ENCODE measurements around the gene RTF1.

RTF1 gene

DNA sequence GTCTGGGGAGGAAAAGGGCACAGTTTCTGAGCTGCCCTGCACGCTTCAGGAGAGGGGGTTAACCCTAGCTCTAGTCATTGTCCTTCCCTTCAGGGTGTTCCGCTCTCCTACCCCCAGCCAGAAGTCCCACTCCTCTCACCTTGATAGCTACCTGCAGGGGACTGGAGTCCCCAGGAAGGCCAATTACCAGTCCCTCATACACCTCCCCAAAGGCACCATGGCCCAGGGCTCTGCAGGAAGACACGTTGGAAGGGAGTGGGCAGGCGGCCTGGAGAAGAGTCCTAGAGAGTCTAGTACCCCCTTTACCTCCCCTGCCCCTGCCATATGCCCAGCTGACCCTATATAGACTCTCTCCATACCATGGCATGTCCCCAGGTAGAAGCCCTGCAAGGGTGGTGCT is 88.9 kb downstream of the RTF1 start:
- no peaks in the 10 kb centered on the region for H3K9me2 ChIP-seq (replicated peaks; ENCODE audit: control insufficient read depth, low read length)
- no peaks in the 10 kb centered on the region for H3F3A ChIP-seq (ENCODE audit: control insufficient read depth, insufficient read depth)
- peaks cover 36% of the 10 kb centered on the region for H3K27me3 ChIP-seq (ENCODE audit: control insufficient read depth, low read length)
- no peaks in the 10 kb centered on the region for H4K20me1 ChIP-seq (ENCODE audit: control insufficient read depth, insufficient read depth, low read depth, low read length)
- H3K79me2 ChIP-seq (ENCODE audit: control insufficient read depth, low read length) = no peaks in the 10 kb centered on the region
- no peak overlapping the region for H3K27ac ChIP-seq (ENCODE audit: low read depth, low read length)
- no peak overlapping the region for H3K4me3 ChIP-seq (ENCODE audit: low read length)
- H3K4me1 ChIP-seq (ENCODE audit: control insufficient read depth, low read length) = peaks cover 25% of the 10 kb centered on the region
- H3K9me3 ChIP-seq (ENCODE audit: control insufficient read depth, insufficient read depth, low read length) = no peaks in the 10 kb centered on the region
- no peak overlapping the region for H3K4me2 ChIP-seq (ENCODE audit: low read length)
- TF ChIP-seq, protein P1, sequence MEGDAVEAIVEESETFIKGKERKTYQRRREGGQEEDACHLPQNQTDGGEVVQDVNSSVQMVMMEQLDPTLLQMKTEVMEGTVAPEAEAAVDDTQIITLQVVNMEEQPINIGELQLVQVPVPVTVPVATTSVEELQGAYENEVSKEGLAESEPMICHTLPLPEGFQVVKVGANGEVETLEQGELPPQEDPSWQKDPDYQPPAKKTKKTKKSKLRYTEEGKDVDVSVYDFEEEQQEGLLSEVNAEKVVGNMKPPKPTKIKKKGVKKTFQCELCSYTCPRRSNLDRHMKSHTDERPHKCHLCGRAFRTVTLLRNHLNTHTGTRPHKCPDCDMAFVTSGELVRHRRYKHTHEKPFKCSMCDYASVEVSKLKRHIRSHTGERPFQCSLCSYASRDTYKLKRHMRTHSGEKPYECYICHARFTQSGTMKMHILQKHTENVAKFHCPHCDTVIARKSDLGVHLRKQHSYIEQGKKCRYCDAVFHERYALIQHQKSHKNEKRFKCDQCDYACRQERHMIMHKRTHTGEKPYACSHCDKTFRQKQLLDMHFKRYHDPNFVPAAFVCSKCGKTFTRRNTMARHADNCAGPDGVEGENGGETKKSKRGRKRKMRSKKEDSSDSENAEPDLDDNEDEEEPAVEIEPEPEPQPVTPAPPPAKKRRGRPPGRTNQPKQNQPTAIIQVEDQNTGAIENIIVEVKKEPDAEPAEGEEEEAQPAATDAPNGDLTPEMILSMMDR (IDR thresholded peaks at IDR 0.05; ENCODE audit: low read depth, low read length, poor library complexity, severe bottlenecking) = no peak
- TF ChIP-seq EZH2phosphoT487 (IDR thresholded peaks at IDR 0.05; ENCODE audit: borderline replicate concordance, low read length) = no peak
- H3K36me3 ChIP-seq (ENCODE audit: control insufficient read depth, low read length) = no peaks in the 10 kb centered on the region

DNA sequence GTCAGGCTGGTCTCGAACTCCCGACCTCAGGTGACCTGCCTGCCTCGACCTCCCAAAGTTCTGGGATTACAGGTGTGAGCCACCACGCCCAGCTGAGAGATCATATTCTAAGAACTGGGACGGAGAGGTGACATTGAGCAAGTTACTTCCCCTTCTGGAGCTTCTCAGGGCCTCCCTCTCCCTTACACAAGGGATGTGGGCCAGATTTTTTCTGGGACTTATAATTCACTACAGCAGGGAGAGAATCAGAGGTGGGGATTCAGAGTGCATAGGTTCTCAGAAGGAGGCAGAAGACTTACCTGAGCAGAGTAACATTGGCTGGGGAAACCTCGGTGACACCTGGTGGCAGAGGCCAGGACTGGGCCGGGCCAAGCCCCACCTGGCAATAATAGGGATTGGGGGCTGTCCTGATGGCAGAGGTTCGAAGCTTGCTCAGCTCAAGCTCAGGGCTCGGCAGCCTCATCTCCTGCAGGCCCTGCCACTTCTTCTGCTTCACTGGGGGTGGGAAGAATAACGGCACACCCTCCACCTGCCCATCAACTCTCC is 90.0 kb downstream of the RTF1 start:
- no peaks in the 10 kb centered on the region for H3K9me3 ChIP-seq (ENCODE audit: control insufficient read depth, insufficient read depth, low read length)
- no peak overlapping the region for H3K4me3 ChIP-seq (ENCODE audit: low read length)
- H3K27ac ChIP-seq (ENCODE audit: low read depth, low read length) = no peak overlapping the region
- H3K27me3 ChIP-seq (ENCODE audit: control insufficient read depth, low read length) = peaks cover 33% of the 10 kb centered on the region
- H3K4me2 ChIP-seq (ENCODE audit: low read length) = no peak overlapping the region
- no peaks in the 10 kb centered on the region for H3F3A ChIP-seq (ENCODE audit: control insufficient read depth, insufficient read depth)
- no peaks in the 10 kb centered on the region for H3K79me2 ChIP-seq (ENCODE audit: control insufficient read depth, low read length)
- no peaks in the 10 kb centered on the region for H3K9me2 ChIP-seq (replicated peaks; ENCODE audit: control insufficient read depth, low read length)
- no peaks in the 10 kb centered on the region for H3K36me3 ChIP-seq (ENCODE audit: control insufficient read depth, low read length)
- H3K4me1 ChIP-seq (ENCODE audit: control insufficient read depth, low read length) = peaks cover 17% of the 10 kb centered on the region
- no peaks in the 10 kb centered on the region for H4K20me1 ChIP-seq (ENCODE audit: control insufficient read depth, insufficient read depth, low read depth, low read length)
- no peak for TF ChIP-seq EZH2phosphoT487 (IDR thresholded peaks at IDR 0.05; ENCODE audit: borderline replicate concordance, low read length)
- TF ChIP-seq, protein P1 (IDR thresholded peaks at IDR 0.05; ENCODE audit: low read depth, low read length, poor library complexity, severe bottlenecking) = peak; percentile 10

GRCh38 chr15:41507820-41508290 is 91.0 kb downstream of the RTF1 start:
- peaks cover 33% of the 10 kb centered on the region for H3K27me3 ChIP-seq (ENCODE audit: control insufficient read depth, low read length)

More at GRCh38 chr15:41507820-41508290, 91.0 kb downstream of the RTF1 start:
- H3K9me3 ChIP-seq (ENCODE audit: control insufficient read depth, insufficient read depth, low read length) = no peaks in the 10 kb centered on the region
- no peak for TF ChIP-seq EZH2phosphoT487 (IDR thresholded peaks at IDR 0.05; ENCODE audit: borderline replicate concordance, low read length)
- TF ChIP-seq, protein P1 (IDR thresholded peaks at IDR 0.05; ENCODE audit: low read depth, low read length, poor library complexity, severe bottlenecking) = no peak
- no peaks in the 10 kb centered on the region for H3K79me2 ChIP-seq (ENCODE audit: control insufficient read depth, low read length)
- no peaks in the 10 kb centered on the region for H3F3A ChIP-seq (ENCODE audit: control insufficient read depth, insufficient read depth)
- no peak overlapping the region for H3K4me3 ChIP-seq (ENCODE audit: low read length)
- H3K4me1 ChIP-seq (ENCODE audit: control insufficient read depth, low read length) = peaks cover 15% of the 10 kb centered on the region
- no peaks in the 10 kb centered on the region for H3K36me3 ChIP-seq (ENCODE audit: control insufficient read depth, low read length)
- H3K9me2 ChIP-seq (replicated peaks; ENCODE audit: control insufficient read depth, low read length) = no peaks in the 10 kb centered on the region
- H3K4me2 ChIP-seq (ENCODE audit: low read length) = no peak overlapping the region
- H3K27ac ChIP-seq (ENCODE audit: low read depth, low read length) = no peak overlapping the region
- no peaks in the 10 kb centered on the region for H4K20me1 ChIP-seq (ENCODE audit: control insufficient read depth, insufficient read depth, low read depth, low read length)

Measured in DOHH2 (cell line).